Measurements from ENCODE around the gene AAMDC. TPM values are rescaled to one million over a fixed set of nuclear protein-coding genes. Genes with fewer than 3 reads are reported as not detected.
"Not testable (repeated sequence)": the region's sequence is repeated elsewhere in the genome, so short reads cannot be mapped to it uniquely, and the experiment has no call there.

The AAMDC gene
- total RNA-seq, 1 donor from 2014 or later: 17.8 TPM

DNA sequence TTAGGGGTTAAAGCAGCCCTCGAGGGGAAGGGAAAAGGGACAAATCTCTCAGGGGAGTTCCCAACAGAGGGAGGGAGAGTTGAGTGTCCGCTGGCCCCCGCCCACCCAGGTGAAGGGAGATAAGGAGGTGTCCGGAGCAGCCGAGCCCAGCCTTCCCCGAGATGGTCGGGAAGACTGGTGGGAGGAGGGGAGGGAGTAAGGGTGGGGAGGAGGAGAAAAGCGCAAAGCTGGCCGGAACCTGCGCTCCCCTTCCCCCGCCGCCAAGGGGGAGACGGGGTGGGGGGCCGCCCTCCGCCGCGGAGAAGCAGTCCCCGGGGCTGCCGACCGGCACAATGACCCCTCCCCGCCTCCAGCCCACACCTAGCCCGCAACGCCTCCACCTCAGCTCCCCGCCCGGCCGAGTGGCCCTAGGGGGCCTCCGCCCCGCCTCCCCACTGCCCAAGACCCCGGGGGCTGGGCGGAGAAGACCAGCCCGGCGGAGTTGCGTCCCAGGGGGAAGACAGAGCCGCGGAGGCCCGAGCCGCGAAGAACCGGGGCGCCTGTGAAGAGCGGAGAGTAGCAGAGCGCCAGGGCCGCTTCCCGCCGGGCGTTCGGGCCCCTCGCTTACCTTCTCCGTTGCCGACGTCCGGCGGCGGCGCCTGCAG lies 901 bp upstream of the AAMDC start:
- TF ChIP-seq, protein P1, sequence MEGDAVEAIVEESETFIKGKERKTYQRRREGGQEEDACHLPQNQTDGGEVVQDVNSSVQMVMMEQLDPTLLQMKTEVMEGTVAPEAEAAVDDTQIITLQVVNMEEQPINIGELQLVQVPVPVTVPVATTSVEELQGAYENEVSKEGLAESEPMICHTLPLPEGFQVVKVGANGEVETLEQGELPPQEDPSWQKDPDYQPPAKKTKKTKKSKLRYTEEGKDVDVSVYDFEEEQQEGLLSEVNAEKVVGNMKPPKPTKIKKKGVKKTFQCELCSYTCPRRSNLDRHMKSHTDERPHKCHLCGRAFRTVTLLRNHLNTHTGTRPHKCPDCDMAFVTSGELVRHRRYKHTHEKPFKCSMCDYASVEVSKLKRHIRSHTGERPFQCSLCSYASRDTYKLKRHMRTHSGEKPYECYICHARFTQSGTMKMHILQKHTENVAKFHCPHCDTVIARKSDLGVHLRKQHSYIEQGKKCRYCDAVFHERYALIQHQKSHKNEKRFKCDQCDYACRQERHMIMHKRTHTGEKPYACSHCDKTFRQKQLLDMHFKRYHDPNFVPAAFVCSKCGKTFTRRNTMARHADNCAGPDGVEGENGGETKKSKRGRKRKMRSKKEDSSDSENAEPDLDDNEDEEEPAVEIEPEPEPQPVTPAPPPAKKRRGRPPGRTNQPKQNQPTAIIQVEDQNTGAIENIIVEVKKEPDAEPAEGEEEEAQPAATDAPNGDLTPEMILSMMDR (conservative IDR thresholded peaks at IDR 0.05): no peak
- peak overlapping the region; percentile 76 for H3K27ac Mint-ChIP-seq (ENCODE audit: unreplicated experiment)
- H3K4me1 Mint-ChIP-seq: peaks cover 19% of the 10 kb centered on the region
- peak overlapping the region; percentile 98 for H3K4me3 Mint-ChIP-seq
- H3K27me3 Mint-ChIP-seq (ENCODE audit: low read depth): no peaks in the 10 kb centered on the region
- DNase-seq (ENCODE audit: low read depth, low spot score): peak; percentile 30
- peaks cover 6% of the 10 kb centered on the region for H3K36me3 Mint-ChIP-seq (ENCODE audit: low read depth)
- peaks cover 4% of the 10 kb centered on the region for H3K9me3 Mint-ChIP-seq

- TF ChIP-seq, protein P1 (conservative IDR thresholded peaks at IDR 0.05): no peak
- no peak for DNase-seq (ENCODE audit: low read depth, low spot score)
- no peaks in the 10 kb centered on the region for H3K9me3 Mint-ChIP-seq
Observed at GRCh38 chr11:77821349-77821851, 456 bp downstream of the AAMDC start.

GRCh38 chr11:77822126-77822525 lies 1.2 kb downstream of the AAMDC start:
- H3K27ac Mint-ChIP-seq (ENCODE audit: unreplicated experiment): not testable (repeated sequence)

More at GRCh38 chr11:77821349-77821851, 456 bp downstream of the AAMDC start:
- Mint-ChIP-seq H3K27me3 (ENCODE audit: low read depth) (no peaks in the 10 kb centered on the region), H3K4me3 (peak overlapping the region; percentile 95), H3K27ac (ENCODE audit: unreplicated experiment) (peak overlapping the region; percentile 92), H3K36me3 (ENCODE audit: low read depth) (peaks cover 3% of the 10 kb centered on the region), H3K4me1 (peaks cover 16% of the 10 kb centered on the region)

DNA sequence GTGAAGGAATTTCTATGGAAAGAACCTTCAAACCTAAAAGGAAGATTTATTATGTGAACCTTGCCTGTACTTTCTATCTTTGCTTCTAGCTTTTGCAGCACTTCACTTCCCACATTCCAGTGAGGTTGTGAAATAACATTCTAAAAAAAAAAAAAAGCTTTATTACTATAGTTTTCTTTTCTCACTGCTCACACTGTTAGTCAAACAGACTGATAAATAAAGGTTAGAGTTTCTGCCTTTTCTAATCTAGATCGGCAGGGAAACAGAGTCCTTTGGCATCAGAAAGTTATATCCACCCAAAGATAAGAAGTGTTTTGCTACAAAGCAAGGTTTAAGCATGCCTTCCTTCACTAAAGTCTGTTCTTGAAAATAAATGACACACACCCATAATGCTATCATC lies 2.8 kb downstream of the AAMDC start:
- TF ChIP-seq, protein P1 (conservative IDR thresholded peaks at IDR 0.05): no peak
- H3K9me3 Mint-ChIP-seq: peaks cover under 1% of the 10 kb centered on the region
- peaks cover 15% of the 10 kb centered on the region for H3K4me1 Mint-ChIP-seq
- DNase-seq (ENCODE audit: low read depth, low spot score): no peak
- no peak overlapping the region for H3K27ac Mint-ChIP-seq (ENCODE audit: unreplicated experiment)
- no peaks in the 10 kb centered on the region for H3K27me3 Mint-ChIP-seq (ENCODE audit: low read depth)
- peak overlapping the region; percentile 31 for H3K4me3 Mint-ChIP-seq
- peaks cover 4% of the 10 kb centered on the region for H3K36me3 Mint-ChIP-seq (ENCODE audit: low read depth)

More at GRCh38 chr11:77822126-77822525, 1.2 kb downstream of the AAMDC start:
- H3K27me3 Mint-ChIP-seq (ENCODE audit: low read depth); H3K36me3 Mint-ChIP-seq (ENCODE audit: low read depth); H3K9me3 Mint-ChIP-seq; DNase-seq (ENCODE audit: low read depth, low spot score); H3K4me3 Mint-ChIP-seq: not testable (repeated sequence)
- H3K4me1 Mint-ChIP-seq: peaks cover 16% of the 10 kb centered on the region

GRCh38 chr11:77828926-77829325 lies 8.0 kb downstream of the AAMDC start:
- Mint-ChIP-seq H3K9me3 (peaks cover 15% of the 10 kb centered on the region), H3K27ac (ENCODE audit: unreplicated experiment) (no peak overlapping the region), H3K27me3 (ENCODE audit: low read depth) (no peaks in the 10 kb centered on the region), H3K4me3 (no peak overlapping the region), H3K36me3 (ENCODE audit: low read depth) (peaks cover 20% of the 10 kb centered on the region), H3K4me1 (no peaks in the 10 kb centered on the region)
- DNase-seq (ENCODE audit: low read depth, low spot score): no peak
- TF ChIP-seq, protein P1 (conservative IDR thresholded peaks at IDR 0.05): no peak

- Mint-ChIP-seq H3K4me3 (no peak overlapping the region), H3K4me1 (no peaks in the 10 kb centered on the region), H3K9me3 (peaks cover 17% of the 10 kb centered on the region), H3K27ac (ENCODE audit: unreplicated experiment) (no peak overlapping the region), H3K27me3 (ENCODE audit: low read depth) (no peaks in the 10 kb centered on the region), H3K36me3 (ENCODE audit: low read depth) (peaks cover 24% of the 10 kb centered on the region)
- TF ChIP-seq, protein P1 (conservative IDR thresholded peaks at IDR 0.05): no peak
- DNase-seq (ENCODE audit: low read depth, low spot score): no peak
Observed at GRCh38 chr11:77833302-77833701, 12.4 kb downstream of the AAMDC start.
